ENCODE measurements around the gene SLK.
A peak's percentile ranks its signal among the peaks of the same experiment; 100 is the strongest.

Gene SLK

DNA sequence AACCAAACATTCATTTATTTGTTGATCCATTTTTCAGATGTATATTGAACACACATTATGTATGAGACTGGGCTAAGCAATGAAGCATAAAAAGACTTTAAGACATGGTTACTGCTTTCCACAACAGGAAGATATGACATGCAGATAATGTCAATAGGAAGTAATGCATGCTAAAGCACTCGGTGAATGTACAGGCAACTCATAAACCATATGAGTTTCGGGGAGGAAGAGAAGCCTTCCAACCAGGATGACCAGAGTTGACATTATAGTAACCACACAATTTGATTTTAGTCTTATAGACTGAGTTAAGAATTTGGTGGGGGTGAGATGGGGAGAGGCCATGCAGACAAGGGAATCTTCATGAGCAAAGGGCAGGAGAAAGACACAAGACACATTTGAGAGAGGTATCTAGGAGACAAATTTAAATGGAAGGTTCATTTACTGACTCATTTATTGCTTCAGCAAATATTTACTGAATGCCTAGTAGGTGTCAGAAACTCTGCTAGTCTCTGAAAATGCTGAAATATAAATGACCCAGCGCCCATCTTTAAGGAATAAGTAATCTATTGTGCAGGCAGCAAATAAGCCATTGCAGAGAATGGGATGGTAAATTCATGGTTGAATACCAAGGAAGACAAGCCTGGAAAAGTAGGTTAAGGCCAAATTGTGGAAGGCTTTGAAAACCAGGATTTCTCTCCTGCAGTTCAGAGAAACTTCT is 19.0 kb upstream of the SLK start:
- DNase-seq: no peak

DNA sequence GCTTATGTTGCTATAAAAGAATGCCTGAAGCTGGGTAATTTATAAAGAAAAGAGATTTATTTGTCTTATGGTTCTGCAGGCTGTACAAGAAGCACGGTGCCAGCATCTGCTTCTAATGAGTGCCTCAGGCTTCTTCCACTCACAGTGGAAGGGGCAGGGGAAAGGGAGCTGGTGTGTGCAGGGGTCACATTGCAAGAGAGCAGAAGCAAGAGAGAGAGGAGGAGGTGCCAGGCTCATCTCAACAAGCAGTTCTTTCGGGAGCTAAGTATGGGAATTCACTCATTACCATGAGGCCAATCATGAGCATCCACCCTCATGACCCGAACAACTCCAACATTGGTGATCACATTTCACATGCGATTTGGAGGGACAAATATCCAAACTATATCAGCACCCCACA is 17.2 kb upstream of the SLK start:
- no peak for DNase-seq

DNA sequence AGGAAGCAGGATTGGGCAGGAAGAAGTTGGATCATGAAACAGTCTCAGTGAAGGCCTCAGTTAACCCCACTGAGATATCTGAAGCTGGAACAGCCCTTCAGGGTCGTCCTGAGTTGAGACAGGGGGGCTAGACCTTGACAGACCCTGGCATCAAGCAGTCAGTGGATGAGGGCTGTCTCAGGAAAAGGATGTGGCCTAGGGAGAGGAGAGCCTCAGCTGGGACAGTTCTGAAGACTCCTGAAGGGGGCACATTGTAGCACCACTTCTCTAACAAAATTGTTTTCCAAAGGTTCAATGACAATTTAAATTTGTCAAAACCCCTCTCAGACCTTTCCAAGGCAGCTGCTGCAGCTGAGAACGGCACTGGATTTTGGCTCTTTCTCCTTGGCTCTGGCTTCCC is 15.8 kb upstream of the SLK start:
- DNase-seq: no peak

- no peak for DNase-seq
Measured at GRCh38 chr10:103951942-103952341, 15.0 kb upstream of the SLK start.

DNA sequence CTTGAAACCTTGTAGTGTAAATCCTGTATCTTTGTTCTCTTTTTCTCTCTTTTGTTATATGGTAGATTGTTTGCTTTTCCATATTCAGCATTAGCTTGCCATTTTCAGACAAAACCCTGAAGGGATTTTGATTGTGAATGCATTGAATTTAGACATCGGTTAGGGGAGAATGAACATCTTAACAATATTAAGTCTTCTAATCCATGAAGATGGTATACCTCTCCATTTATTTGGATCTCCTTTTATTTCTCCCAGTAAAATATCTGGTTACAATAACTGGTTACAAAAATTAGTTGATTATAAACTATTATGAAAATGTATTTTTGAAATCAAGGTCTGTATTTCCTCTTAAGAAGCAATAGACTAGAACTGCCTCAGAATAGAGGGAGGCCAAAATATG is 12.4 kb upstream of the SLK start:
- DNase-seq: no peak

GRCh38 chr10:103958996-103959395 is 7.9 kb upstream of the SLK start:
- peak; percentile 12 for DNase-seq

DNA sequence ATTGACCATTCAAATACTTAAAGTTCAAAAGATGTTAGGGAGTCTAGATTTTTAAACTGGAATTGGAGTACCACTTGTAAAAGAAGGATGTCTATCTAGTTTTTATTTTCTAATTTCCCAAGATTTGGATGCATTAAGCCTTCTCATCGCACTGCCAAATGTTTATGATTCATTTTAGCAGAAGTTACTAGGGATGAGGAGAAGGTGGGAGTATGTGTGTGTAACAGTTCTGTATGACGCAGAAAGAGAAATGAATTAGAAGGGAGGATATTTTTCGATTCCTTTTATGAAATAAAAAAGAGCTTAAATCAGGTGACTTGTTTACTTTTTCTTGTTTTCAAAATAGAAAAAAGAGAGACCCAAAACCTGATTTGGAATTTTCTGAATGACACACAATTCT is 6.8 kb upstream of the SLK start:
- peak; percentile 17 for DNase-seq

DNA sequence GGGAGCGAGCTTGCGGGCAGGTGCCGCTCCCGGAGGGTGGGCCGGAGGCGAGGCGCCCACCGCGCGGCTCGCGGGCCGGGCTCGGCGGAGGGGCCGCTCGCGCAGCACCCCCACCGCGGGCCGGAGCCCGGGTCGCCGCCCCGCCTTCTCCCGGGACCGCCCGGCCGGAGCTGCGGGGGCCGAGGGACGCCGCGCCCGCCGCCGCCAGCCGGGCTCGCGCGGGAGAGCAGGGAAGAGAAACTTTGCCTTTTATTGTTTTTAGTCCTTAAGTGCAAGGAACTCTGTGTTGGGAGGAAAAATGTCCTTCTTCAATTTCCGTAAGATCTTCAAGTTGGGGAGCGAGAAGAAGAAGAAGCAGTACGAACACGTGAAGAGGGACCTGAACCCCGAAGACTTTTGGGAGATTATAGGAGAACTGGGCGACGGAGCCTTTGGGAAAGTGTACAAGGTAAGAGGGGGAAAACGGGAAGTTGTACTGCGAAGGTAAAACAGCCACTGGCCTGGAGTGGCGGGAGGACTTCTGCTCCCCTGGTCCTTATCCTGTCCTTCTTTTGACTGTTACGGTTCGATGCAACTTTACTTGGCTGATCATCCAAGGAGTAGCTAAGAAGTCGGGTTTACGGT is 620 bp downstream of the SLK start:
- no peak for DNase-seq

GRCh38 chr10:103968441-103969391 is 1.8 kb downstream of the SLK start:
- no peak for DNase-seq

GRCh38 chr10:103969436-103969835 is 2.5 kb downstream of the SLK start:
- DNase-seq: no peak

DNA sequence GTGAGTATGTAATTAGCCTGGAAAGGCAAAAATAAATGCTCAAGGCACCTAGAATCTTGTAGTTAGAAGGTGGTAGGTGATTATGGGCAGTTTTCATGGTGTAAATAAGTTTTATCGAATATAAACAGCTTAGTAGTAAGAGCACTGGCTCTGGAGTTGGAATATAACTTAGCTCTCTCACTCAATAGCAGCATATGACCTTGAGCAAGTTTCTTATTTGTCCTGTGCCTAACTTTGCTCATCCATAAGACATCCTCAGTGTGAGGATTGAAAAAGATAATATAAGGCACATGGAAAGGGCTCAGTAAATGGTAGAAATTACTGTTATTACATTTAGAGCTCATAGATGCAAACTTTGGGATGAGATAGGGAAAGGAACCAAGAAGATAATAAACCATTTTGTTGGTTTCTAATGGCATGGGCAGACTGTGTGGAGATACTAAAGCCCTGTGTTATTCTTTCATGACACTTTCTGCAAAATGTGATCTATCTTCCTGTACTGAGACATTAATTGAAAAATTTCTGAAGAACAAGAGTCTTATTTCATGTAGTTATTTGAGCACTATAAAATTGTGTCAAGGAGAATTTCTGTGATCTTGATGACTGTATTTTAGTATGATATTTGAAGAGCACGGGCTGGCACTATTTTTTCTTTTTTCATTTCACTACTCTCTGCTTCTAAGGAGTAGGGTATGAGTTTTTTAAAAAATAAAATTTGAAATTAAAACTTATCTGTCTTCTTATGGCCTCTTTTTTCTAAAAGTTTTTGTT is 3.1 kb downstream of the SLK start:
- no peak for DNase-seq

GRCh38 chr10:103975169-103975568 is 8.2 kb downstream of the SLK start:
- no peak for DNase-seq

DNA sequence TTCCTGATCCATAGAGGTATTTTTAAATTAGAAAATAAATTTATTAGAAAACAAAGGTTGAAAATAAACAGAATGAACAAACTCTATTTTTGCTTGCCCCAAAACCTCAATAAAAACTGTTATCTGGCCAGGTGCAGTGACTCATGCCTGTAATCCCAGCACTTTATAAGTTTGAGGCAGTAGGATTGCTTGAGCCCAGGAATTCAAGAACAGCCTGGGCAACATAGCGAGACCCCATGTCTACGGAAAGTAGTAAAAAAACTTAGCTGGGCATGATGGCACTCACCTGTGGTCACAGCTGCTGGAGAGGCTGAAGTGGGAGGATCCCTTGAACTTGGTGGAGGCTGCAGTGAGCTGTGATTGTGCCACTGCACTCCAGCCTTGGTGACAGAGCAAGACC is 10.3 kb downstream of the SLK start:
- DNase-seq: no peak

GRCh38 chr10:103979530-103979929 is 12.6 kb downstream of the SLK start:
- DNase-seq: no peak

DNA sequence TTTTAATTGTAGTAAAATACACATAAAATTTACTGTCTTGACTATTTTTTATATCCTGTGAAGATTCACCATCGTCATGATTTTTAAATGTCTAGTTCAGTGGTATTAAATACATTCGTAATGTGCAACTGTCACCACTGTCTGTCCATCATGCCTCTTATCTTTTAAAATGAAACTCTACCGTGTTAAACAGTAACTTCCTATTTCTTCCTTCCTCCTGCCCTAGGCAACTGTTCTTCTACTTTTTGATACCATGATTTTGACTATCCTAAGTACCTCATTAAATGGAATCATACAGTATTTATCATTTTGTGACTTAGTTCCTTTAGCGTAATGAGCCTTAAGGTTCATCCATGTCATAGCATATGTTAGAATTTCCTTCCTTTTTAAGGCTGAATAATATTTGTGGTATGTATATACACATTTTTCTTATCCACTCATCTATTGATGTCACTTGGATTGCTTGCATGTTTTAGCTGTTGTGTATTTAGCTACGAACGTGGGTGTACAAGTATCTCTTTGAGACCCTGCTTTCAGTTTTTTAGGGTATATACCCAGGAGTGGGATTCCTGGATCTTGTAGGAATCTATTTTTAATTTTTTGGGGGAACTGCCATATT is 13.5 kb downstream of the SLK start:
- no peak for DNase-seq

GRCh38 chr10:103982639-103983038 is 15.7 kb downstream of the SLK start:
- no peak for DNase-seq

GRCh38 chr10:103983367-103983911 is 16.5 kb downstream of the SLK start:
- no peak for DNase-seq

DNA sequence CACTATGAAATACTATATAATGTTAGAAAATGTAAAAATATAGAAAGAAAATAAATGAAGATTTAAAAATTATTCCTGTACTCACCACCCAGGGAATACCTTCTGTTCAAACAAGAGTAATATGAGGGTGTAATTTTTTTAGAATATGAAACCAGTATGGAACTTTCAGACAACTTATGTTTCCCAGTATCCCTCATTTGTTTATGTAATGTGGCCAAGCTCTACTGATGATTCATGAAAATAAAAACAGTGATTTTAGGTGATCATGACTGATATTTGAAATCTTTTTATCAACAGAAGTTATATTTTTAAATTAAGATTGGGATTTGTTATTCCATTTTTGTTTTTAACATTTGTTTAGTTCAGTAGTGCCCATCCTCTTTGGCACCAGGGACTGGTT is 18.8 kb downstream of the SLK start:
- DNase-seq: no peak

GRCh38 chr10:103986360-103986759 is 19.4 kb downstream of the SLK start:
- no peak for DNase-seq

DNA sequence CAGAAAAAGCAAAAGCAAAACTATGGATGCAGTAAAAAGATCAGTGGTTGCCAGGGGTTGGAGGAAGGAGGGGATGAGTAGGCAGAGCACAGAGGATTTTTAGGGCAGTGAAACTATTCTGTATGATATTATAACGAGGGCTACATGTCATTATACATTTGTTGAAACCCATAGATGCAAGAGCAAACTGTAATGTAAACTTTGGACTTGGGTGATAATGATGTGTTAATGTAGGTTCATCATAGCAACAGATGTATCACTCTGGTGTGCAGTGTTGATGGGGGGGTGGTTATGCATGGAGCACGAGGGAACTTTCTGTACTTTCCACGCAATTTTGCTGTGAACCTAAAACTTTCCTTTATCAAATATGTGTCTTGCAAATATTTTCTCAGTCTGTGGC is 23.2 kb downstream of the SLK start:
- DNase-seq: no peak

- no peak for DNase-seq
Measured at GRCh38 chr10:103990531-103990930, 23.6 kb downstream of the SLK start.

Measured in NCI-H226 (cell line).